GM18511 (cell line): Measurements from ENCODE around the gene CD46.
A peak's percentile ranks its signal among the peaks of the same experiment; 100 is the strongest.
"Not testable (repeated sequence)": the region's sequence is repeated elsewhere in the genome, so short reads cannot be mapped to it uniquely, and the experiment has no call there.

Source experiments
- ATAC-seq: cut with Tn5 transposase; IDR thresholded peaks from one replicate; pipeline ENCODE4 v1.9.1; 2021; ENCODE audit warnings: mild to moderate bottlenecking, moderate library complexity; ENCODE audit not compliant: unreplicated experiment

Gene CD46

DNA sequence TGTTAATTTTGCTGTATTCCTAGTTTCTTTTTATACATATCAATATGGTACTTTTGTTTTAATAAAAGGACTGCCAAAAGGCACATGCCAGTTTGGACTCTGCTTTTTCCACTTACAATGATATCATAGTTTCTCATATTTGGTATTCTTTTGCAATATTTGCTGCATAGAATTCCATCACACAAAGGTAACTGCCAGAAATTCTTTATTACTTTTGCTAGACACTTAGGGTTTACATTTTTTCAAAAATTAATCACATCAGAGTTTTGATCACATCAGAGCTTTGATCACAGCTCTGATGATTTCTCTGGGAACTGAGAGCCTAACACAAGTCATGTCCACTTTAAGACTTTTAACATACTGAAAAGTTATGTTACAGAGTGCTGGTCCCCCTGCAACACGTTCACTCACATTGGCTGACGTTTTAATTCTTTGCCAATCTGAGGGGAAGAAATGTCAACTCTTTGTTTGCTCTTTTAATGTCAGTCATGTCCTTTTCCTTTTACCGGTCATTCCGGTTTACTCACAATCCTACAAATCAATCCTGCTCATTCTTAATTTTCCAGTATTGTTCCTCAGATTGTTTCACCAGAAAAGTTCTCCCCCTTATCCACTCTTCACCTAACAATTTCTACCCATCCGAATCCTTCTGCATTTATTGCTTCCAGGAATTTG is 1.1 kb upstream of the CD46 start:
- ATAC-seq: no peak

DNA sequence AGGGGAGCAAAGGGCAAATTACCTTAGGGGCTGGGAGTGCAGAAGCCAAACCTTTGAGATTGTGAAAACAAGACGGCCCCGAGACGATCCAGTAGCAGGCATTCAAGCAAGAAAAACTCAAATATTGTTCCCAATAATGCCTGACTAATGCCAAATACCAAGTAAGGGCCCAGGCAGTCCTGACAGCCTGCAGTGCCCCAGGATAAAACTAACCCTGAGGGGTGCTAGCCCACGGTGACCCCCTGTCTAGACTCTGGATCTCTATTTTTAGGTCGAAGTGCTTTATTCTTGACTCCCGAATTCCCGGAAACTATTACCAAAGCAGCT is 428 bp upstream of the CD46 start:
- ATAC-seq: peak; percentile 10

- peak; percentile 38 for ATAC-seq
Measured at GRCh38 chr1:207752456-207752998, 673 bp downstream of the CD46 start.

DNA sequence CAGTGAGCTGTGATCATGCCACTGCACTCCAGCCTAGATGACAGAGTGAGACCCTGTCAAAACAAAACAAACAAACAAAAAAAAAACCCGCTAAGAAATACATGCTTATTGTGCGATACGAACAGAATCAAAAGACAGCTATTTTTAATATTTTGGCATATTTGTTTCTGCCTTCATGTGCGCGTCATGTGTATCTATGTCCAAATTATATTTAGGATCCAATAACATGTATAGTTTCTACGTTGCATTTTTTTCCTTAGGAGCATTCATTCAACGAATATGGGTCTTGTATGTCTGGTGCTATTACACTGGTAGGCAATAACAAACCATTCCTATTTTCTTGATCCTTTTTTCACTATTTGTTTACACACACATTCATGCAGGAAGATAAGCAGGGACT is 1.8 kb downstream of the CD46 start:
- no peak for ATAC-seq

DNA sequence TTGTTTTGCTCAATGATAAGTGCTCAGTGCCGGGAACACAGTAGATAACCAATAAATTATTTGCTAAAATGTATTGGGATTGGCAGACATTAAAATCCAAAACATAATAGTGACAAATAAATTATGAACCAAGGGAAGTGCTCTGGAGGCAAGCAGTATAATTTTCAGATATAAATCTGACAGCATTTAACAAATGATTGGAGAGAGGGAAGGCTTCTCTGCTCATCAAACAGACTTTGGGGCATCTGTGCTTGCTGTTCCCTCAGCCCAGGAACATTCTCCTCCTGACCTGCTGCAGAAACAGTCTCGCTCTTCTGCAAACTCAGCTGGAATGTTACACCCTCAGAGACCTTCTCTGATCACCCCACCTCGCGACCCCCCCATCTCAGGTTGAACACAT is 2.2 kb downstream of the CD46 start:
- no peak for ATAC-seq

- ATAC-seq: no peak
Measured at GRCh38 chr1:207754974-207755700, 3.3 kb downstream of the CD46 start.

DNA sequence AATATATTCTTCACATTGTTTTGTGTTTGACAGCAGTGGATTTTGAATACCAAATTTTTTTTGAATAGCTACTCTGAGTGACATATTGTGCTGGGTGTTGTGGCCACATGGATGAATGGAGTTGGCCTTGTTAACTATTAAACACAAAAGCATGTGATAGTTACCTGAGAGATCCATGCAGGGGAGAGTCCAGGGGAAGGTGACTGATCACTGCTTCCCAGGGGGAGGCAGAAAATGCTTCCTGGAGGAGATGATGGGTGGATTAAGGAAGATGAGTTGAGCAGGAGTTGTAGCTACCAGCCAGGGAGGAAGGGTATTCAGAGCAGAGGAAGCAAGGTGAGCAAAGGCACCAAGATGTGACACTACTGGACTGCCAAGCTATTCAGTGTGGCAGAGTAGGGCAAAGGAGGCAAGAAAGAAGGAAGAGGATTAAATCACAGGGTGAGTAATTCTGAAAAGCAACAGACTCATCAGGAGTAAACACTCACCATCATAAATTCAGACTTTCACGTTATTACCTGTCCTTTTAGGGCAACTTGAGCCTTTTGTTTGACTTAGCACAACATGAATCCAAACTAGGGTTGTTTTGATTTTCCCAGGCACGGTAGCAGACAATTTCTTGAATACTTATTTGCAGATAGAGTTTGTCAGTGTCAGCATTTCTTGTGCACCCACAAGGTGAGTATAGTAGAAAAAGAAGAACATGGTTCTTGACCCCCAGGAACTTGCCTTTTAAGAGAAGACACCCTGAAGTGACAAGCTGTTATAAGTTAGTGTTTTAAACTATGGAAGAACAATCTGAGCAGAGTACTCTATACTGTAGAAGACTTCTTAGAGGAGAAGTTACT is 4.2 kb downstream of the CD46 start:
- ATAC-seq: no peak

- ATAC-seq: no peak
Measured at GRCh38 chr1:207762622-207763021, 10.8 kb downstream of the CD46 start.

DNA sequence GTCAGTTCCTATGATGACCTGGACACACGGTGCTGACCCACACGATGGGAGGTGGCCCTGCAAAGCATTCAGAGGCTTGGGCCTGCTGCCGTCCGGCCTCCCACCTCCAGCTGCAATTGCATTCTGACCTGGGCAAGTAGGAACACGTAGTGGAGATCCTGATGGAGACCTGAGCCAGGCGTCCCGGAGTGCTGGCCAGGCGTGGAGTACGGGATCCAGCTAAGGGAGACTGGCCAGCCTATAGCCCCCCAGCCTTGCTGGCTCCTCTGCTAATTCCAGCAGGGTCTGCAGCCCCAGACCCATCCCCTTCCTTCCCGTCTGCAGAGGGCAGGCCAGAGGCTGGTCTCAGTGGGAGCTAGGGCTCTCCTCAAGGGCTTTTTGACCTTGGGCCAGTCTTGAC is 11.2 kb downstream of the CD46 start:
- ATAC-seq: no peak

DNA sequence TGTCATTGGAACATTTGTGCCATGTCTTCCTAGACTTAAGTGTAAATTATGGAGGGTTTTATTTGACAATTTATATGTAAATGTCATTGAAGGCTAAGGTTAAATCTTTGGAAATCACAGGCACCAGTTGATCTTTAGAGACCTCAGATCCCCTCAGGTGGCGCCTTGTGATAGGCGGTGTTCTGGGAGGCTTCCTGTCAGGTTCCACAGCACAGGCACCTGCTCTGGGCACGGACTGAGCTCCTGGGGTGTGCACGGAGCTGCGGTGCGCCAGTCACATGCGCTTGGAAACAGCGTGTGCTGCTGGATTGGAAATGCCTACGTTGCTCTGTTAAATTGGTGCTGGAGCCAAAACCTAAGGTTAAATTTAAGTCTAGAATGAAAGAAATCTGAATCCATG is 12.1 kb downstream of the CD46 start:
- ATAC-seq: no peak

DNA sequence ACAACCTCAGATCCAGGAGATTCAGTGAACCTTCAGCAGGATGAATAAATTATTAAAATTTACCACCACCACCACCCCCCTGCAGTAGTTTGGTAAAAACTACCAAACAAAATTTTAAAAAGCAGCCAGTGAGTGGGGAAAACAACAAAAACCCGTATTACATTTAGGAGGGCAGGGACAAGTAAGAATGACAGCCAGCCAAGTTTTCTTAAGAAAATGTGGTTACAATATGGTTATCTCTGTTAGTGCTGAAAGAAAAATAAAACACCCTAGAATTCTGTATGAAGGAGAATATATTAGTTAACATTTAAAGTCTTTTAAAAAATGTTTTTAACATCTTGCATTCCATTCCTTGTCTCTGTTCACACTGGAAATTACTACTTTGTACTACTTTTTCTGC is 14.7 kb downstream of the CD46 start:
- ATAC-seq: no peak

- ATAC-seq: not testable (repeated sequence)
Measured at GRCh38 chr1:207770514-207770913, 18.7 kb downstream of the CD46 start.

DNA sequence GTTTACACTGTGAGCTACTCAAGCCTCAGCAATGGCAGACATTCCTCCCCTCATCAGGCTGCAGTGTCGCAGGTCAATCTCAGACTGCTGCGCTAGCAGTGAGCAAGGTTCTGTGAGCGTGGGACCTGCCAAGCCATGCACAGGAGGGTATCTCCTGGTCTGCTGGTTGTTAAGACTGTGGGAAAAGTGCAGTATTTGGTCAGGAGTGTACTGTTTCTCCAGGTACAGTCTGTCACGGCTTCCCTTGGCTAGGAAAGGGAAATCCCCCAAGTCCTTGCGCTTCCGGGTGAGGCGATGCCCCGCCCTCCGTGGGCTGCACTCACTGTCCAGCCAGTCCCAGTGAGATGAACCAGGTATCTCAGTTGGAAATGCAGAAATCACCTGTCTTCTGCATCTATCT is 24.2 kb downstream of the CD46 start:
- ATAC-seq: not testable (repeated sequence)

GRCh38 chr1:207777412-207777811 is 25.6 kb downstream of the CD46 start:
- ATAC-seq: not testable (repeated sequence)

DNA sequence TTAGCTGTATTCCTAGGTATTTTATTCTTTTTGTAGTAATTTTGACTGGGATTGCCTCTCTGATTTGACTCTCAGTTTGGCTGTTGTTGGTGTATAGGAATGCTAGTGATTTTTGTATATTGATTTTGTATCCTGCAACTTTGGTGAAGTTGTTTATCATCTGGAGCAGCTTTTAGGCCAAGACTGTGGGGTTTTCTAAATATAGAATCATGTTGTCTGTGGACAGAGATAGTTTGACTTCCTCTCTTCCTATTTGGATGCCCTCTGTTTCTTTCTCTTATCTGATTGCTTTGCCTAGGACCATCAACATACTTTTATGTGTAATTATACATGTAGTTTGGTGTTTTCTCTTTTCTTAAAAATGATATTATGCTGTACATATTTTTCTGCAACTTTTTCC is 27.2 kb downstream of the CD46 start:
- ATAC-seq: no peak

- ATAC-seq: no peak
Measured at GRCh38 chr1:207781312-207781711, 29.5 kb downstream of the CD46 start.

GRCh38 chr1:207787776-207788175 is 35.9 kb downstream of the CD46 start:
- ATAC-seq: no peak

GRCh38 chr1:207789386-207789785 is 37.5 kb downstream of the CD46 start:
- ATAC-seq: no peak

GRCh38 chr1:207789792-207790787 is 38.2 kb downstream of the CD46 start:
- ATAC-seq: no peak

DNA sequence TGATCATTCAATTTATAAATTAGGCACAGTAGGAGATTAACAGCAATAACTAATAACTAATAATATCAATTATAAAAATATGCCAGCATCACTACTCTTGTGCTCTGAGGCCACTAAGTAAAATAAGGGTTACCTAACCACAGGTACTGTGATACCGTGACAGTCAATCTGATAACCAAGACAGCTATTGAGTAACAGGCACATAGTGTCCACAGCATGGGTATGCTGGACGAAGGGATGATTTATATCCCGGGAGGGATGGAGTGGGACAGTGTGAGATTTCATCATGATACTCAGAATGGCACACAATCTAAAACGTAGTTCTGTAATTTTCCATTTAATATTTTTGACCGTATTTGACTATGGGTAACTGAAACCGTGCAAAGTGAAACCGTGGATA is 39.4 kb downstream of the CD46 start:
- ATAC-seq: no peak
